H9 (cell line): ENCODE results near the gene FSHR. TPM values are rescaled to one million over a fixed set of nuclear protein-coding genes. Genes with fewer than 3 reads are reported as not detected.

Source experiments
- DNase-seq: peaks from one replicate; pipeline ENCODE4 v3.0.0-alpha.2; 2017
- H2AFZ ChIP-seq: one replicate; pipeline ENCODE4 v1.6.1; 2013; ENCODE audit warnings: mild to moderate bottlenecking, low read length, control low read depth, moderate library complexity
- H2AK5ac ChIP-seq: 2 replicates; pipeline ENCODE4 v1.6.1; 2013; ENCODE audit warnings: low read length, control low read depth, mixed read lengths; ENCODE audit not compliant: insufficient read length
- H2BK120ac ChIP-seq: one replicate; pipeline ENCODE4 v1.6.1; 2013; ENCODE audit warnings: low read depth, mild to moderate bottlenecking, low read length, control low read depth, inconsistent platforms; ENCODE audit not compliant: poor library complexity, severe bottlenecking
- H2BK12ac ChIP-seq: 2 replicates; pipeline ENCODE4 v1.6.1; 2013; ENCODE audit warnings: low read length, control low read depth, mixed read lengths, low read depth; ENCODE audit not compliant: insufficient read length
- H2BK15ac ChIP-seq: 2 replicates; pipeline ENCODE4 v1.6.1; 2013; ENCODE audit warnings: low read depth, low read length, control low read depth
- H2BK20ac ChIP-seq: one replicate; pipeline ENCODE4 v1.6.1; 2013; ENCODE audit warnings: low read depth, mild to moderate bottlenecking, low read length, control low read depth, inconsistent platforms; ENCODE audit not compliant: poor library complexity, severe bottlenecking
- H2BK5ac ChIP-seq: 2 replicates; pipeline ENCODE4 v1.6.1; 2013; ENCODE audit warnings: low read length, control low read depth, mixed read lengths; ENCODE audit not compliant: insufficient read length
- H3K14ac ChIP-seq: 2 replicates; pipeline ENCODE4 v1.6.1; 2013; ENCODE audit warnings: low read length, control low read depth; ENCODE audit not compliant: insufficient read depth
- H3K18ac ChIP-seq: 2 replicates; pipeline ENCODE4 v1.6.1; 2013; ENCODE audit warnings: low read depth, mild to moderate bottlenecking, mixed read lengths, low read length, control low read depth; ENCODE audit not compliant: insufficient read length
- H3K23ac ChIP-seq: 2 replicates; pipeline ENCODE4 v1.6.1; 2013; ENCODE audit warnings: low read length, control low read depth, mixed read lengths, low read depth; ENCODE audit not compliant: insufficient read length
- H3K23me2 ChIP-seq: 2 replicates; pipeline ENCODE4 v1.6.1; 2013; ENCODE audit warnings: low read depth, mild to moderate bottlenecking, mixed read lengths, low read length, control low read depth; ENCODE audit not compliant: insufficient read length, poor library complexity, severe bottlenecking
- H3K27ac ChIP-seq: 2 replicates; pipeline ENCODE4 v1.5.1; 2013; ENCODE audit warnings: low read length, control low read depth, mixed read lengths, low read depth; ENCODE audit not compliant: insufficient read length
- H3K27me3 ChIP-seq: 2 replicates; pipeline ENCODE4 v1.6.1; 2013; ENCODE audit warnings: low read length, control low read depth, inconsistent platforms; ENCODE audit not compliant: insufficient read depth
- H3K4ac ChIP-seq: 2 replicates; pipeline ENCODE4 v1.6.1; 2013; ENCODE audit warnings: low read depth, mild to moderate bottlenecking, control low read depth, inconsistent platforms, low read length, moderate library complexity
- H3K4me1 ChIP-seq: 2 replicates; pipeline ENCODE4 v1.6.1; 2013; ENCODE audit warnings: low read length, control low read depth, inconsistent platforms; ENCODE audit not compliant: insufficient read depth
- H3K4me2 ChIP-seq: 2 replicates; pipeline ENCODE4 v1.6.1; 2013; ENCODE audit warnings: low read length, control low read depth, mixed read lengths; ENCODE audit not compliant: insufficient read length, insufficient read depth
- H3K56ac ChIP-seq: 2 replicates; pipeline ENCODE4 v1.6.1; 2013; ENCODE audit warnings: low read depth, mild to moderate bottlenecking, mixed read lengths, low read length, control low read depth; ENCODE audit not compliant: insufficient read length
- H3K79me1 ChIP-seq: 2 replicates; pipeline ENCODE4 v1.6.1; 2013; ENCODE audit warnings: low read depth, mild to moderate bottlenecking, moderate library complexity, low read length, control low read depth, inconsistent platforms; ENCODE audit not compliant: insufficient read depth, poor library complexity, severe bottlenecking
- H3K79me2 ChIP-seq: 2 replicates; pipeline ENCODE4 v1.6.1; 2013; ENCODE audit warnings: low read length, control low read depth, inconsistent platforms; ENCODE audit not compliant: insufficient read depth
- H3K9ac ChIP-seq: 2 replicates; pipeline ENCODE4 v1.6.1; 2013; ENCODE audit warnings: low read length, control low read depth, mixed read lengths; ENCODE audit not compliant: insufficient read length; ENCODE audit errors: extremely low read depth
- H3K9me3 ChIP-seq: one replicate; pipeline ENCODE4 v1.6.1; 2013; ENCODE audit warnings: low read depth, low read length, inconsistent platforms; ENCODE audit not compliant: control insufficient read depth
- H3T11ph ChIP-seq: one replicate; pipeline ENCODE4 v1.6.1; 2013; ENCODE audit warnings: mild to moderate bottlenecking, low read length, control low read depth, inconsistent platforms
- H4K20me1 ChIP-seq: one replicate; pipeline ENCODE4 v1.6.1; 2013; ENCODE audit not compliant: control insufficient read depth, insufficient read length, insufficient read depth
- H4K5ac ChIP-seq: 2 replicates; pipeline ENCODE4 v1.6.1; 2013; ENCODE audit warnings: low read depth, mild to moderate bottlenecking, mixed read lengths, low read length, control low read depth; ENCODE audit not compliant: insufficient read length
- H4K8ac ChIP-seq: replicated peaks from 2 replicates; pipeline ENCODE4 v1.6.1; 2013; ENCODE audit warnings: low read length, control low read depth, mixed read lengths, low read depth; ENCODE audit not compliant: insufficient read length
- H4K91ac ChIP-seq: 2 replicates; pipeline ENCODE4 v1.6.1; 2013; ENCODE audit warnings: low read depth, mild to moderate bottlenecking, moderate library complexity, mixed read lengths, low read length, control low read depth; ENCODE audit not compliant: insufficient read length
- H3K27ac Mint-ChIP-seq, 3 experiments: 2 replicates in 2 of 3; 3 replicates in 1 of 3; pipeline ENCODE4 v1.8.0; 2020 to 2021; ENCODE audit warnings: mixed read lengths in 3 of 3, mild to moderate bottlenecking in 1 of 3, moderate library complexity in 1 of 3
- H3K27me3 Mint-ChIP-seq: 2 replicates; pipeline ENCODE4 v1.8.0; 2021; ENCODE audit warnings: low read depth, mild to moderate bottlenecking, moderate library complexity, mixed read lengths
- H3K36me3 Mint-ChIP-seq, 3 experiments: 2 replicates in 2 of 3; 3 replicates in 1 of 3; pipeline ENCODE4 v1.8.0; 2020 to 2021; ENCODE audit warnings: low read depth in 3 of 3, mixed read lengths in 3 of 3; ENCODE audit not compliant: insufficient read depth in 1 of 3
- H3K4me1 Mint-ChIP-seq, 2 experiments: 2 replicates each; pipeline ENCODE4 v1.8.0; 2020; ENCODE audit warnings: mixed read lengths in 2 of 2
- H3K4me3 Mint-ChIP-seq, 2 experiments: 2 replicates in 1 of 2; 3 replicates in 1 of 2; pipeline ENCODE4 v1.8.0; 2020 to 2021; ENCODE audit warnings: mild to moderate bottlenecking in 2 of 2, mixed read lengths in 2 of 2, moderate library complexity in 1 of 2
- H3K9me3 Mint-ChIP-seq, 2 experiments: 2 replicates in 1 of 2; 3 replicates in 1 of 2; pipeline ENCODE4 v1.8.0; 2020; ENCODE audit warnings: mild to moderate bottlenecking in 2 of 2, mixed read lengths in 2 of 2, moderate library complexity in 1 of 2
- CTCF ChIP-seq: fragments of 200-600 bp; sonication (generic); conservative IDR thresholded peaks from 3 replicates; pipeline ENCODE4 v1.8.0; 2021; ENCODE audit warnings: antibody characterized with exemption, mild to moderate bottlenecking
- WGBS: extraction: QIAGEN DNeasy Blood & Tissue Kit; methylation state at CpG from one replicate; pipeline ENCODE4 v1.1.7; 2013; ENCODE audit warnings: missing lambda C conversion rate, low lambda C conversion rate, mixed read lengths; ENCODE audit not compliant: insufficient read length; ENCODE audit errors: extremely low coverage; 5-methylcytosine and 5-hydroxymethylcytosine counted together
- microRNA-seq: library from miRNA; unstranded; fragments of <30 nt; microRNA quantifications from one replicate; pipeline ENCODE4, GENCODE V29; 2020; ENCODE audit warnings: borderline microRNAs expressed
- total RNA-seq: library from RNA; stranded (reverse); gene quantifications from 2 replicates; pipeline ENCODE4 v1.2.1, GENCODE V29; 2021

Gene FSHR
- total RNA-seq, 1 experiment from 2014 or later: not detected

- no peak overlapping the region for H3K18ac ChIP-seq
- no peak overlapping the region for H3K27ac Mint-ChIP-seq
- no peak overlapping the region for H4K5ac ChIP-seq
- no peak overlapping the region for H2BK5ac ChIP-seq
- H3K23me2 ChIP-seq: peaks cover 3% of the 10 kb centered on the region
- no peak overlapping the region for H3K56ac ChIP-seq
- no peak overlapping the region for H3K27ac ChIP-seq
- TF ChIP-seq CTCF: no peak
- no peak overlapping the region for H3K14ac ChIP-seq
- H3K9me3 ChIP-seq: no peaks in the 10 kb centered on the region
- no peak overlapping the region for H3T11ph ChIP-seq
- no peak overlapping the region for H3K23ac ChIP-seq
- H3K4ac ChIP-seq: no peak overlapping the region
- no peak overlapping the region for H2AFZ ChIP-seq
- no peaks in the 10 kb centered on the region for H3K79me1 ChIP-seq
- H4K91ac ChIP-seq: no peak overlapping the region
- no peak overlapping the region for H2BK20ac ChIP-seq
- no peaks in the 10 kb centered on the region for H4K20me1 ChIP-seq
- WGBS: no CpG with 5 or more reads among the region's 1 CpG
- no peak overlapping the region for H2BK15ac ChIP-seq
- no peaks in the 10 kb centered on the region for H3K79me2 ChIP-seq
- H3K27me3 ChIP-seq: no peaks in the 10 kb centered on the region
- H3K4me1 Mint-ChIP-seq: no peaks in the 10 kb centered on the region
- DNase-seq: no peak
- no peak overlapping the region for H3K4me3 Mint-ChIP-seq
- H3K36me3 Mint-ChIP-seq: no peaks in the 10 kb centered on the region; a peak in 1 of 7 replicates
- H3K9me3 Mint-ChIP-seq: peaks cover 4 to 6% of the 10 kb centered on the region in 2 experiments; a peak in 4 of 5 replicates
- no peaks in the 10 kb centered on the region for H3K4me1 ChIP-seq
- H3K27me3 Mint-ChIP-seq: peaks cover 2% of the 10 kb centered on the region; the same call in 1 of the 2 replicates
- no peak overlapping the region for H3K4me2 ChIP-seq
- H2BK120ac ChIP-seq: no peak overlapping the region
- H4K8ac ChIP-seq: no peak overlapping the region
- no peak overlapping the region for H2BK12ac ChIP-seq
- no peak overlapping the region for H3K9ac ChIP-seq
- H2AK5ac ChIP-seq: no peak overlapping the region
Observed at GRCh38 chr2:48914477-48915089, 239.7 kb downstream of the FSHR start.

Small RNA genes lying within 50 kb of the gene (microRNA-seq; reads per million reads assigned to microRNA genes)
- not detected for gene MIR548BA
